A673 (cell line): ENCODE measurements around the gene EXOSC7.

ENCODE experiments used
- CTCF ChIP-seq: fragments of 300-800, 200-600 bp; sonication (generic); conservative IDR thresholded peaks from 2 replicates; pipeline ENCODE4 v1.5.1; 2017; ENCODE audit warnings: low read depth, mild to moderate bottlenecking, antibody characterized with exemption, low read length, moderate library complexity, mixed read lengths
- EZH2 ChIP-seq: fragments of 200-600 bp; sonication (generic); IDR thresholded peaks from 2 replicates; pipeline ENCODE4 v1.6.1; 2017; ENCODE audit warnings: borderline replicate concordance, low read depth, mild to moderate bottlenecking, mixed read lengths, antibody characterized with exemption, low read length; ENCODE audit not compliant: poor library complexity, severe bottlenecking

GRCh38 chr3:44996556-44996969, 20.5 kb downstream of the EXOSC7 start:
- TF ChIP-seq CTCF (no peak), EZH2 (no peak)
